AG09319 (cell line): ENCODE measurements around the gene LEF1.

ENCODE experiments used
- DNase-seq: peaks from one replicate; pipeline ENCODE4 v3.0.0-alpha.2; 2010; ENCODE audit warnings: low read depth; ENCODE audit errors: extremely low read depth
- CTCF ChIP-seq: IDR thresholded peaks from 2 replicates; pipeline ENCODE4 v1.5.1; 2011; ENCODE audit warnings: low read depth, mild to moderate bottlenecking, inconsistent platforms, low read length, moderate library complexity

Gene LEF1

GRCh38 chr4:108087293-108087967, 81.3 kb downstream of the LEF1 start:
- no peak for TF ChIP-seq CTCF

GRCh38 chr4:108081256-108081655, 87.5 kb downstream of the LEF1 start:
- DNase-seq, result no peak
- TF ChIP-seq CTCF, result no peak

More at GRCh38 chr4:108087293-108087967, 81.3 kb downstream of the LEF1 start:
- no peak for DNase-seq

- DNase-seq, result no peak
- no peak for TF ChIP-seq CTCF
Measured at GRCh38 chr4:108080747-108081146, 88.0 kb downstream of the LEF1 start.

GRCh38 chr4:108078024-108078733, 90.6 kb downstream of the LEF1 start:
- no peak for TF ChIP-seq CTCF
- no peak for DNase-seq

GRCh38 chr4:108072300-108072699, 96.4 kb downstream of the LEF1 start:
- no peak for DNase-seq
- TF ChIP-seq CTCF, result no peak

- DNase-seq, result no peak
- no peak for TF ChIP-seq CTCF
Measured at GRCh38 chr4:108070775-108071174, 98.0 kb downstream of the LEF1 start.

- DNase-seq, result no peak
- TF ChIP-seq CTCF, result no peak
Measured at GRCh38 chr4:108068442-108068841, 100.3 kb downstream of the LEF1 start.
